Cardiac muscle cell (in vitro differentiated cells and primary cell): Measurements from ENCODE around the gene SLC35C1. TPM values are rescaled to one million over a fixed set of nuclear protein-coding genes. Genes with fewer than 3 reads are reported as not detected.

ENCODE experiments used
- DNase-seq, 2 donors: peaks; one replicate each; pipeline versions ENCODE4 v3.0.0 to v3.0.0-alpha.2; 2010 to 2017; ENCODE audit warnings: low read depth in 1 of 2, low spot score in 1 of 2
- H3K27ac ChIP-seq: fragments of 200-600 bp; sonication (generic); 2 replicates; pipeline ENCODE4 v1.5.1; 2016
- H3K27me3 ChIP-seq: fragments of 200-600 bp; sonication (generic); 2 replicates; pipeline ENCODE4 v1.6.0; 2016; ENCODE audit warnings: control low read depth
- H3K36me3 ChIP-seq: fragments of 200-600 bp; sonication (generic); 2 replicates; pipeline ENCODE4 v1.5.1; 2016; ENCODE audit warnings: control low read depth
- H3K4me1 ChIP-seq: fragments of 200-600 bp; sonication (generic); 2 replicates; pipeline ENCODE4 v1.8.1; 2017; ENCODE audit warnings: low read depth, mild to moderate bottlenecking, mixed run types
- H3K4me3 ChIP-seq: fragments of 200-600 bp; sonication (generic); 2 replicates; pipeline ENCODE4 v1.5.1; 2016; ENCODE audit warnings: mild to moderate bottlenecking
- H3K9me3 ChIP-seq: fragments of 200-600 bp; sonication (generic); 2 replicates; pipeline ENCODE4 v1.5.1; 2017; ENCODE audit warnings: low read depth, mild to moderate bottlenecking, control low read depth
- polyA plus RNA-seq: library from polyadenylated mRNA; unstranded; fragments of >200 nt; fragmentation: Nextera tagmentation; extraction: Ambion mirVana; gene quantifications from 2 replicates; pipeline ENCODE4 v1.2.1, GENCODE V29; 2016
- total RNA-seq: library from RNA; depleted of rRNA; stranded (reverse); fragments of >200 nt; gene quantifications from 2 replicates; pipeline ENCODE4 v1.2.3, GENCODE V29; 2016
- TF ChIP-seq, protein P1 (sequence below): IDR thresholded peaks from 2 replicates; pipeline ENCODE4 v1.5.1; 2012; ENCODE audit warnings: low read depth, mild to moderate bottlenecking, low read length

Gene SLC35C1
- total and polyA plus RNA-seq, 2 experiments from 2014 or later: 8.1 to 15.1 TPM

DNA sequence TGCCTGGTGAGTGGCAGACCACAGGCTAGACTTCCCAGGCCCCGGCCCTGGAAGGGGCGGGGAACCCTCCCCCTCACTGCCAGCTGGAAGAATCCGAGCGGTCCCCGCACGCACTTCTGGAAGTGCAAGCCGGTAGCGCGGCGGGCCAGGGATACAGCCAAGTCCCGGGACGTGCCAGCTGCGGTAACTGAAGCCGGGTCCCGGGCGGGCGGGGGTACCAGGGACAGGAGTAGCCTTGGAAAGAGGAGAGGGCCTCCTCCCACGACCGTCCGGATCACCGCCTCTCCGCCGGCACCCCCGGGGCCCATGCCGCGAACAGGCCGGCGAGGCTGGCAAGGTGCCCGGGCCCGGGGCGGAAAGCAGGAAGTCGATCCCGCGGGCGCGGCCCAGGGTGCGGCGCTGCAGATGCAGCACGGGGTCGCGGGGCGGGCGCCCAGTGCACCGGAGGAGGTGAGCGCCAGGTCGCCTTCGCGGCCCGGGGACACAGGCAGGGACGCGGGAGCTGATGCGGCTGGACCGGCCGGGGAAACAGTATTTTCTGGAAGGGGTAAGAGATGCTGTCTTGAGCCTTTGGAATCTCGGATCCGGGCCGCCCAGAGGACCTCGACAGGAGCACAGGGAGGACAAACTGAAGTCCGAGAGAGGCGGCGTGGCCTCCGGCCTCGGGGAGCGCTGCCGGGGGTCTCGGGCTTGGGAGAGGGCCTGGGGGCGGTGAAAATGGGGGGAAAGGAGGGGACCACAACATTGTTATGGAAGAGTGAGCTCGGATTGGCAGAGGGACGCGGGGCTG is 783 bp upstream of the SLC35C1 start:
- Histone ChIP-seq H3K27ac (no peak overlapping the region), H3K36me3 (no peaks in the 10 kb centered on the region), H3K9me3 (no peaks in the 10 kb centered on the region), H3K4me3 (peak overlapping the region; percentile 54), H3K27me3 (peaks cover 18% of the 10 kb centered on the region), H3K4me1 (peaks cover 7% of the 10 kb centered on the region)
- peak; percentile 70 to 73 for DNase-seq
- TF ChIP-seq, protein P1, sequence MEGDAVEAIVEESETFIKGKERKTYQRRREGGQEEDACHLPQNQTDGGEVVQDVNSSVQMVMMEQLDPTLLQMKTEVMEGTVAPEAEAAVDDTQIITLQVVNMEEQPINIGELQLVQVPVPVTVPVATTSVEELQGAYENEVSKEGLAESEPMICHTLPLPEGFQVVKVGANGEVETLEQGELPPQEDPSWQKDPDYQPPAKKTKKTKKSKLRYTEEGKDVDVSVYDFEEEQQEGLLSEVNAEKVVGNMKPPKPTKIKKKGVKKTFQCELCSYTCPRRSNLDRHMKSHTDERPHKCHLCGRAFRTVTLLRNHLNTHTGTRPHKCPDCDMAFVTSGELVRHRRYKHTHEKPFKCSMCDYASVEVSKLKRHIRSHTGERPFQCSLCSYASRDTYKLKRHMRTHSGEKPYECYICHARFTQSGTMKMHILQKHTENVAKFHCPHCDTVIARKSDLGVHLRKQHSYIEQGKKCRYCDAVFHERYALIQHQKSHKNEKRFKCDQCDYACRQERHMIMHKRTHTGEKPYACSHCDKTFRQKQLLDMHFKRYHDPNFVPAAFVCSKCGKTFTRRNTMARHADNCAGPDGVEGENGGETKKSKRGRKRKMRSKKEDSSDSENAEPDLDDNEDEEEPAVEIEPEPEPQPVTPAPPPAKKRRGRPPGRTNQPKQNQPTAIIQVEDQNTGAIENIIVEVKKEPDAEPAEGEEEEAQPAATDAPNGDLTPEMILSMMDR: peak; percentile 9

DNA sequence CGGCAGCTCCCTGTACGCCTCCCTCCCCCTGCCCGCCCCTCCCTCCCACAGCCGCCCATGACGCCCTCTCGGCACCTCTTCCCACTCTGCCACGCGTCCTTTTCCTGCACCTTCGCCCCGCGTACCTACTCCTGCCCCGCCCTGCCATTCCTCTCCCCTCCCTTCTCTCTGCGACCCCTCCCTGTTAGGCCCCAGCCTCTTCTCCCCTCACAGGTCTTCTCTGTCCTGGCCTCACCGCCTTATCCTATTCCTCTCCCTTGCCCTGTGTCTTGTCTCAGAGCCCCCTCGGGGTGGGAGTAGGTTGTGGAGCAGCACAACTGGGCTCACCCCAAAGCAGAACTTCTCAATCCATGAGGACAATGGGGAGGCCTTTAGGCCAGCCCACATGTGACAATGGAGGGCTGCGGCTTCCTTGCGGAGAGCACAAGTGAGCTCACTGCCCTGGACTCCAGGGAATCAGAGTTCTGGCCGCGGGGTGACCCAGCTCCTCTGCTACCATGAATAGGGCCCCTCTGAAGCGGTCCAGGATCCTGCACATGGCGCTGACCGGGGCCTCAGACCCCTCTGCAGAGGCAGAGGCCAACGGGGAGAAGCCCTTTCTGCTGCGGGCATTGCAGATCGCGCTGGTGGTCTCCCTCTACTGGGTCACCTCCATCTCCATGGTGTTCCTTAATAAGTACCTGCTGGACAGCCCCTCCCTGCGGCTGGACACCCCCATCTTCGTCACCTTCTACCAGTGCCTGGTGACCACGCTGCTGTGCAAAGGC is 539 bp downstream of the SLC35C1 start:
- Histone ChIP-seq H3K4me3 (peak overlapping the region; percentile 54), H3K4me1 (peaks cover 7% of the 10 kb centered on the region), H3K27me3 (peaks cover 18% of the 10 kb centered on the region), H3K9me3 (no peaks in the 10 kb centered on the region), H3K27ac (peak overlapping the region; percentile 73), H3K36me3 (no peaks in the 10 kb centered on the region)
- peak; percentile 25 to 67 for DNase-seq
- TF ChIP-seq, protein P1: no peak

DNA sequence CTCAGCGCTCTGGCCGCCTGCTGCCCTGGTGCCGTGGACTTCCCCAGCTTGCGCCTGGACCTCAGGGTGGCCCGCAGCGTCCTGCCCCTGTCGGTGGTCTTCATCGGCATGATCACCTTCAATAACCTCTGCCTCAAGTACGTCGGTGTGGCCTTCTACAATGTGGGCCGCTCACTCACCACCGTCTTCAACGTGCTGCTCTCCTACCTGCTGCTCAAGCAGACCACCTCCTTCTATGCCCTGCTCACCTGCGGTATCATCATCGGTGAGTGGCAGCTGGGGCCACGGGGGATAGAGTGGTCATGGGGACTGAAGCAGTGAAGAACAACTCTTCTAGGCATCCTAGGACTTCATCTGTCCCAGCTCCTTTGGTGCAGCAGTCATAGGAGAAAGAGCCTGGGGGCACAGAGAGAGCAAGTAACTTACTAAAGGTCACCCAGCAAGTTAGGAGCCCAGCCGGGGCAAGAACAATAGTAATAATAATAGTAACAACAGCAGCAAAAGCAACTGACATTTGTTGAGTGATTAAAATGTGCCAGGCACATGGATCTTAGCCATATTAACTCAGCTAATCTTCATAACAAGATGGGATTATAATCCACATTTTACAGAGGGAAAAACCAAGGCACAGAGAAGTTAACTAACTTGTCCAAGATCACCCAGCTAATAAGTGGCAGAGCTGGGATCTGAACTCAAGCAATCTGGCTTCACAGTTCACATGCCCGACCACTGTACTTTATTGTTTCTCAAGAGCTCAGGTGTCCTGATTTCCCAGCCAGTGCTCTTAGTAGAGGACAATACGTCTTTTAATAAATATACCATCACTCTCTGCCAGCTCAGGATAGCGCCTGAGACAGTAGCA is 1.4 kb downstream of the SLC35C1 start:
- Histone ChIP-seq H3K9me3 (no peaks in the 10 kb centered on the region), H3K27ac (no peak overlapping the region), H3K36me3 (no peaks in the 10 kb centered on the region), H3K4me3 (peak overlapping the region; percentile 54), H3K4me1 (peaks cover 7% of the 10 kb centered on the region), H3K27me3 (peaks cover 18% of the 10 kb centered on the region)
- TF ChIP-seq, protein P1: no peak
- DNase-seq: no peak

DNA sequence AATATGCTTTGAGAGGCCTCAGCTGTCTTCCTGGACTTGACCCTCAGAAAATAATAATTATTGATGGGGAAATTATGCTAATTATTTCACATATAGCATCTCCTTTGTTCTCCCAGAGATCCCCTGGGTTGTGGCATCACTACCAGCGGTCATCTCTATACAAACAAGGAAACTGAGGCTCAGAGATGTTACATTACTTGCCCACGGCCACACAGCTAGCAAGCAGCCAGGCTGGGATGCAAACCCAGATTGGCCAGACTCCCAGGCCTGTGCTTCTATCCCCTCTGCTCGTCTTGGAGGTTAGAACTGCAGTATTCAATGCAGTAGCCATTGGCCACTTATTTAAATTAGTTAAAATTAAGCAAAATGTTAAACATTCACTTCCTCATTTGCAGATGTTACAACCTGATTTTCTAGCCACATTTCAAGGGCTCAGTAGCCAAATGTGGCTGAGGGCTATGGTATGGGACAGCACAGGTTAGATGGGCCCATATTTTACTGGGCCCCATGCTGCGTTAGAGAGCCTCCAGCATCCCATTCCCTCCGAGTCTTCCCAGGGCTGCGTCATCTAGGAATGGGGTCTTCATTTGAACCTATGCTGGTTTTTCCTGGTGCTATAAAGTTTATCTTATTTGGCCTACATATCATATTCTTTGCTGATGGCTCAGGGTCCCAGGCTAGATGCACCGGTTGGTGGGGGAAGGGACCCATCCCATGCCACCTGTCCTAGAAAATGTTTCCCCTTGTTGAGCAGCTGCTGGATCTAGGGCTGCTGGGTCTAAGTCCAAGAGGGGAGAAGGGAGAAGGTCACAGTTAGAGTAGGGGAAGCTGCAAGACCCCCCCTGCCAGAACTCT is 2.2 kb downstream of the SLC35C1 start:
- Histone ChIP-seq H3K9me3 (no peaks in the 10 kb centered on the region), H3K4me1 (peaks cover 7% of the 10 kb centered on the region), H3K27ac (no peak overlapping the region), H3K4me3 (no peak overlapping the region), H3K36me3 (peaks cover 5% of the 10 kb centered on the region), H3K27me3 (peaks cover 15% of the 10 kb centered on the region)
- TF ChIP-seq, protein P1: no peak
- no peak for DNase-seq
